ENCODE data around the gene DNAAF6. TPM values are rescaled to one million over a fixed set of nuclear protein-coding genes. Genes with fewer than 3 reads are reported as not detected.
A peak's percentile ranks its signal among the peaks of the same experiment; 100 is the strongest.

The DNAAF6 gene
- total and polyA plus RNA-seq, 9 donors, result 0.20 to 1.1 (median 0.25) TPM; not detected in 6

- 78 to 83% (median 83%) methylated on average over 1 of the region's 1 CpG for WGBS, 3 donors
- Histone ChIP-seq H3K27ac (no peak overlapping the region), H3K36me3 (no peaks in the 10 kb centered on the region), H3K4me1 (ENCODE audit: insufficient read depth) (no peaks in the 10 kb centered on the region), H3K4me3 (no peak overlapping the region), H3K9me3 (no peaks in the 10 kb centered on the region), H3K27me3 (no peaks in the 10 kb centered on the region)
- TF ChIP-seq EP300 (IDR thresholded peaks at IDR 0.05) (no peak), POLR2A (IDR thresholded peaks at IDR 0.05) (no peak), CTCF (IDR thresholded peaks at IDR 0.05) (no peak)
- intact Hi-C loops (cut with DNase I), result no loop called here
- no peak for DNase-seq
Measured at GRCh38 chrX:107213477-107213876, 7.1 kb downstream of the DNAAF6 start.

- intact Hi-C loops (cut with DNase I), result no loop called here
- H3K4me1 ChIP-seq (ENCODE audit: insufficient read depth), result no peaks in the 10 kb centered on the region
- TF ChIP-seq EP300 (IDR thresholded peaks at IDR 0.05), result no peak
- no peak for TF ChIP-seq CTCF (IDR thresholded peaks at IDR 0.05)
- TF ChIP-seq POLR2A (IDR thresholded peaks at IDR 0.05), result no peak
- WGBS, 3 donors, result 65 to 73% (median 71%) methylated on average over 1 of the region's 1 CpG
- no peaks in the 10 kb centered on the region for H3K36me3 ChIP-seq
- no peaks in the 10 kb centered on the region for H3K9me3 ChIP-seq
- H3K4me3 ChIP-seq, result no peak overlapping the region
- DNase-seq, result no peak
- H3K27ac ChIP-seq, result no peak overlapping the region
- H3K27me3 ChIP-seq, result no peaks in the 10 kb centered on the region
Measured at GRCh38 chrX:107226757-107227156, 20.3 kb downstream of the DNAAF6 start.

GRCh38 chrX:107227780-107228485 lies 21.5 kb downstream of the DNAAF6 start:
- Histone ChIP-seq H3K9me3 (no peaks in the 10 kb centered on the region), H3K27ac (no peak overlapping the region), H3K36me3 (no peaks in the 10 kb centered on the region), H3K27me3 (no peaks in the 10 kb centered on the region), H3K4me1 (ENCODE audit: insufficient read depth) (no peaks in the 10 kb centered on the region), H3K4me3 (no peak overlapping the region)
- TF ChIP-seq POLR2A (IDR thresholded peaks at IDR 0.05) (no peak), CTCF (IDR thresholded peaks at IDR 0.05) (no peak), EP300 (IDR thresholded peaks at IDR 0.05) (no peak)
- DNase-seq, result no peak
- intact Hi-C loops (cut with DNase I), result no loop called here
- 80 to 91% (median 84%) methylated on average over 2 of the region's 2 CpGs for WGBS, 3 donors

- Histone ChIP-seq H3K9me3 (no peaks in the 10 kb centered on the region), H3K27me3 (no peaks in the 10 kb centered on the region), H3K4me3 (no peak overlapping the region), H3K4me1 (ENCODE audit: insufficient read depth) (no peaks in the 10 kb centered on the region), H3K36me3 (no peaks in the 10 kb centered on the region), H3K27ac (no peak overlapping the region)
- TF ChIP-seq POLR2A (IDR thresholded peaks at IDR 0.05), result no peak
- WGBS, 3 donors, result 59 to 82% (median 72%) methylated on average over 2 of the region's 2 CpGs
- DNase-seq, result no peak
- intact Hi-C loops (cut with DNase I), result no loop called here
Measured at GRCh38 chrX:107228486-107228819, 22.0 kb downstream of the DNAAF6 start.

- H3K9me3 ChIP-seq, result peaks cover 0 to 5% of the 10 kb centered on the region in 2 donors
- no peaks in the 10 kb centered on the region for H3K4me1 ChIP-seq (ENCODE audit: insufficient read depth)
- intact Hi-C loops (cut with DNase I), result no loop called here
- TF ChIP-seq CTCF (IDR thresholded peaks at IDR 0.05), result no peak
- TF ChIP-seq EP300 (IDR thresholded peaks at IDR 0.05), result no peak
- TF ChIP-seq POLR2A (IDR thresholded peaks at IDR 0.05), result no peak
- peak in 1 of 5 donors; percentile 33 for DNase-seq
- no peaks in the 10 kb centered on the region for H3K36me3 ChIP-seq
- H3K27ac ChIP-seq, result no peak overlapping the region
- H3K4me3 ChIP-seq, result no peak overlapping the region
- 28 to 45% (median 33%) methylated on average over 39 to 41 of the region's 41 CpGs for whole genome bisulfite sequencing, 3 donors
- H3K27me3 ChIP-seq, result no peaks in the 10 kb centered on the region
Measured at GRCh38 chrX:107272431-107272921, 66.1 kb downstream of the DNAAF6 start.
